HG03064 (cell line): Measurements from ENCODE around the gene PARD3B.

Source experiments
- ATAC-seq: cut with Tn5 transposase; IDR thresholded peaks from one replicate; pipeline ENCODE4 v1.9.1; 2021; ENCODE audit warnings: low read depth; ENCODE audit not compliant: unreplicated experiment

The PARD3B gene

GRCh38 chr2:205424326-205424725 is 879.1 kb downstream of the PARD3B start:
- no peak for ATAC-seq

GRCh38 chr2:205425102-205425501 is 879.8 kb downstream of the PARD3B start:
- no peak for ATAC-seq

DNA sequence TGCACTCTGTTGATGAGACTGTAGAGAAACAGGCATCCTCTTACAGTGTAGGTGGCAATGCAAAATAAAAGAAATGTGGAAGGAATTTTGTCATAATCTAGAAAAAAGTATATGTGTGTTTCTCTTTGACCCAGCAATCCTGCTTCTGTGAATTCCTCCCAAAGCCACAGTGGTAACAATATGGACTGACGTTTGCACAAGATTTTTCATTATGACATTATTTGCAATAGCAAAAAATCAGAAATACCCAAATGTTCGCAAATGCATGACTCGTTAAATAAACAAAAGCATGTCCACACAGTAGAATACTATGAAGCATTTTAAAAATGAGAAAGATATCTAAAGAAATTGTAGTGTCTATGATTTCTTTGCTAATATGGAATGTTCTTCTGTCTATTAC is 881.8 kb downstream of the PARD3B start:
- no peak for ATAC-seq

DNA sequence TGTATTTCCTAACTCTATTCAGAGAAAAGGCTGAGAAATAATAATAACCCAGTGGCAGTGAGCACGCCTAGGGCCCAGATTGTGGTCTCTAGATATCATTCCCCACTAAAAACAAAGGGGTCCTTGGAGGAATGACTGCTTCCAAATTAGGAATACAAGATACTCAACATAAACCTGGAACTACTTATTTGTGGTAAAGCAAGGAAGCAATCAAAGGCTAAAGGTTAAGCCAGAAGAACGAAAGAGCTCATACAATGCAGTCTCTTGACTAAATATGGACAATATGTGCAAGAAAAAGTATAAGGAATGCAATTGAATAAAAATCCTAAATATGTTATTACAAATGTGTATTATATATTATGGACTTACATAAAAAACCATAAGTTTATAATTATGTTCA is 883.5 kb downstream of the PARD3B start:
- no peak for ATAC-seq

GRCh38 chr2:205435970-205436369 is 890.7 kb downstream of the PARD3B start:
- no peak for ATAC-seq

GRCh38 chr2:205438241-205438640 is 893.0 kb downstream of the PARD3B start:
- ATAC-seq: no peak

DNA sequence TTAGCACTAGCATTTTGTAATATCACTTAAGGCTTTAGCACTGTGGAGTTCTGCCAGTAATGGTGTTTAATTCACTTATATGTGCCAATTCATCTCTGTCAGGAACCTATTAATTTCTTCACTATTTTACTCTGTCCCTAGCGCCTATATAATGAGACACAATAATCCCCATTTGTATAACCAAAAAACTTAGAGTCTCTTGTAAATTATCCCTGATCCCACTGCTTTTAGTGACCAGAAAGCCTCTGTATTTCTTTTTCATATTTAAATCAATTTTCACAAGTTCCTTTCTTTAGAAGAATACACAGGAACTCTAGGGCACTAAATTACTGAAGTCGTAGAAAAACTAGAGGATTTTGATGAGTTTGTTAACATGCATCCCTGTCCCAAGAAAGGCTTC is 894.3 kb downstream of the PARD3B start:
- ATAC-seq: no peak

GRCh38 chr2:205441524-205441923 is 896.2 kb downstream of the PARD3B start:
- ATAC-seq: no peak

DNA sequence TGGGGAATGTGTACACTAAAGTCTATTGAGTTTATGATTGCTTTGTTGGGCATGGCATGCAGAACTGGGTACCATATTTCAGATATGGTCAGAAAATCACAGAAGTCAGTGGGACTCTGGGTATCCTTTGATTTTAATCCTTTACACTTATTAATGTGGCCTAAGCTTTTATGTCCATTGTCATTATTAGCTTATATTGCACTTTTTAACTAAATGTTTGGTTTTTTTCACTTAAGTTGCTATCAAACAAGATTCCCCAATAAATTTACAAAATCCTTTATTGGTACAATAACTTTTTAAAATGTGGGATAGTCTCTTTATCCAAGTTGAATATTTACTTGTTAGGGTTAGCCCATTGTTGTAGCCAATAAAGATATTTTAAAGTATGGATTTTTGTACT is 902.9 kb downstream of the PARD3B start:
- ATAC-seq: no peak

DNA sequence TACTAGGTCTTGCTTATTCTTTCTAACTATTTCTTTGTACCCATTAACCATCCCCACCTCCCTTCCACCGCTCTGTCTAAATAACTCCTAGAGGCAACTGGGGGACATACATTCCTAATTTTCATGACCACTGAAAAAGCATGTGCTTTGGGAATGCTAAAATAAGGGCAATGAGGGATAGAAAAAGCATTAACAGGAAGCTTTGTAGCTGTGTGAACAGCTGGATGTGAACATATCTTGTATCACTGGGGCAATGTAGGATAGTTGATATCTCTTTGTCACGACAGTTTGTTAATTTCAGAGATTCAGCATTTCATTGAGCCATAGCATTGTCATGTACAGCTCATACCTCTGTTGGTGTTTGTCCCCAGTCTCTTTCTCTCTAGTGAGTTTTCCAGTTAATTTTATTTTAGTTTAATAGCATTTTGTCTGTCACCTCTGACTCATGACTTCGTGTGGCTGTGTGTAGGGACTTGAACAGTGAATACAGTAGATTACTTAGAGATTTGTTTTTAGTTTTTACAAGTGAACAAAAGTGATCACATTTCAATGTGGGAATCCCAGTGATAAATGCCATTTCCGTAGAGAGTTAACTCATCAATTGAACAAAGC is 906.7 kb downstream of the PARD3B start:
- ATAC-seq: no peak

GRCh38 chr2:205453202-205453601 is 907.9 kb downstream of the PARD3B start:
- ATAC-seq: no peak

- ATAC-seq: no peak
These were observed 911.4 kb downstream of the PARD3B start for GRCh38 chr2:205456682-205457081.

DNA sequence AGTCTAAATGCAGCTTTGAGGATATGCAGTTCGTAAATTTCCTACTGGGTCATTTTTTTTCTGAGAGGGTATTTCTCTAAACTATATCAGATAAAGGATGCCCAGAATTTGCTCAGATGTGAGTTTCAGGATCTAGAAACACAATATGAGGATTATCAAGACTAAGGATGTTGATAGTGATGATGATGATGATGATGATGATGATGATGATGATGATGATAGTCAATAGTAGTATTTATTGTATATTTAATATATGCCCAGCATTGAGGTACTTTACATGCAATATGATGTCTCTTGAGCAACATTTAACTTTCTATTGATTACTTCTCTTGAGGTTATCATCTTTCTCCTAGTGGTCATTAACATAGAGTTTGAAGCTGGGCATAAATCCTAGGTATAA is 914.9 kb downstream of the PARD3B start:
- ATAC-seq: no peak

- ATAC-seq: no peak
These were observed 915.9 kb downstream of the PARD3B start for GRCh38 chr2:205461169-205461568.

DNA sequence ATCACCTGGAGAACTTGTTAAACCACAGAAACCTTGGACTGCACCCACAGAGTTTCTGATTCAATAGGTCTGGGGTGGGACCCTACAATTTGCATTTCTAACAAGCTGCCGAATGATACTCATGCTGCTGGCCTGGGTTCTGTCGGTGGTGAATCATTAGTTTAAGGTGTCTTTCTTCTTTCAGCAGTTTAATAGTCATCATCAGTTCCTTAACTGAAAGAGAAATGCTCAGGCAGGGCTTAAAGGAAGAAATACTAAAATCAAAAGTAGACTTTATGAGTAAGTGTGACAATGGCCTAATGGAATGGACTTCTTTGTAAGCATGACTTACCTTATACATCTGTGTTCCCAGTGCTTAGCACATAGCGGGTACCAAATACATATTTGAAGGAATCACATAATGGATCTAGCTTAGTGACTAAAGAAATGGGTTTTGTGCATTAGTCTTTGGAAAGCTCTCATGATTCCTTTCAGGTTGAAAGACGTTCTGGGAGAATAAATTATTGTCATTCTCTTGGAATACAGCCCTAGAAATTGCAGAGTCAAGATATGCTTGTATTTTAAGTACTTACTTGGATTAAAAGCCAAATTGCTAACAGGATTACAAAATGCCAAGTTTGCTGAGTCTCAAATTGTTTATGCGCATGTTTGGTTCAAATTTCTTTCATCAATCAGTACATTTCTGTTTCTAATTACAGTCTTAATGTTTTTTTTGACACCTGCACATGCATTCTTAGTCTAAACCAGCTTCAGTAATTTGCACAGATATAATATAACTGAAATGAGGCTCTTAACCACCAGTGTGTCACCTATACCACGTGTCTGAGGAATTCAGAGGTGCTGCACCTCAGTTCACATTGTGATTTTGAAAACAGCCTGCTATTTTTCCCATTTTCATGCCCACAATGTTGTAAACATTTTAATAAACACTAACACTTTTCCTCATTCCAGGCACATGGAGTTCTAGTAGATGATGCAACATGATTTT is 916.7 kb downstream of the PARD3B start:
- ATAC-seq: no peak

DNA sequence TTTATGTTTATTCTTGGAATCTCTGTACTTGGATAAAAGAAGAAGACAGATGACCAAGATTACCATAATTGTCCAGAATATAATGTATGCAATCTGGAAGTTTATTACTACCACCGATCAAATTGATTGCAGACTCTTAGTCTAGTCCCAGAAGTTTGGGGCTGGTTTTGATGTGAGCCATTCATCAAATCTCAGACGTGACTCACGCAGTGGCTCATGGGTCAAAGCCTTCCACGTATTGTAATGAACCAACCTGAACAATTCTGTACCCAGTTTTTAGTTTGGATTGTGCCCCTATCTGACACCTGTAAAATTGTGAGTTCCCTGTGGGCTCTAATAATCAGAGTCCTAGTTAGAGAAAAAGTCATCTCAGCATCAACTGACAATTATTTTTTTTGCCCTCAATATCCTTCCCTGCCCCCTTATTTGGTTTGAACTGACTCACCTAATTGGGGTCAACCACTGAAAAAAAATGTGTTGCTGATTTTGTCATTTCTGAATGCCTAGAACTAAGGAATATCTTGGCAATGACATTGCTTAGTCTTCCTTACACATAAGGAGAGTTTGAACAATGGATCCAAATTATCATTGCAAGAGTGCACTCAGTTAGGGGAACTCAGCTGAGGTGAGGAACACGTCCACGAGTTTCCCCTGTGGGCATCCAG is 917.5 kb downstream of the PARD3B start:
- no peak for ATAC-seq

- ATAC-seq: no peak
These were observed 918.3 kb downstream of the PARD3B start for GRCh38 chr2:205463466-205464025.

GRCh38 chr2:205464681-205465080 is 919.4 kb downstream of the PARD3B start:
- ATAC-seq: no peak

DNA sequence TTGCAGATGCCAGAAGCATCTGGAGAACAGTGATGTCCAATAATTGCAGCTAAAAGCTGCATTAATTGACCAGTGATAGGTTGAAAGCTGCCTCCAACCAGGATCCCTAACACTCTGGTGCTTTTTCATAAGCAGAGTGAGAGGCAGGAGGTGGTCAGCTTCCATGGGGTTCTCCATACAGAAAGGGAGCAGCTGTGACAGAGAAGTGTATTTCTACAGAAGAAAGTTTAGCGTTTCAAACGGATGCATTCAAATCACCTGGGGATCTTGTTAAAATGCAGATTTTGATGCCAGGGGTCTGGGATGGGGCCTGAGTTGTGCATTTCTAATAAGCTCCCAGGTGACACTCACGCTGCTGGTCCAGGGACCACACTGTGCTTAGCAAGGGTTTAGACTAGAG is 920.5 kb downstream of the PARD3B start:
- no peak for ATAC-seq

GRCh38 chr2:205471776-205472175 is 926.5 kb downstream of the PARD3B start:
- no peak for ATAC-seq

DNA sequence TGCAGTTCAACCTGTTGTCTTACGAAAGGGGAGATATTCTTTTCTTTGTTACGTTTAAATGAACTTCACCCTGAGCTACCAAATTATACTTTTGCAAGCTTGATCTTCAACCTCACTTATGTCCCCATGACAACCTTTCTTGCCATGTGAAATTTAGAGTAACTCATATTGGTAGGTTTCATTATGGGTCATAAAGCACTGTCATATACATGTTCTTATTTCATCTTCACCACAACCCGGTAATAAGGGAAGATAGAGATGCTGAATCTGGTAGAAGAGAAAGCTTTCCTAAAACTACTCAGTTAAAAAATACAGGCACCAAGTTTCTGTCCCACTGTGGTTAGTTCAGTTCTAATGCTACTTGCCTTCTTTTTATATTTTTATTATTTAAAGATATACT is 928.5 kb downstream of the PARD3B start:
- ATAC-seq: no peak
